ENCODE results near the gene STRN. TPM values are rescaled to one million over a fixed set of nuclear protein-coding genes. Genes with fewer than 3 reads are reported as not detected.

STRN gene
- total RNA-seq, 1 donor from 2014 or later: 22.1 TPM

GRCh38 chr2:36800381-36800780 lies 166.0 kb downstream of the STRN start:
- DNase-seq (ENCODE audit: extremely low read depth, low read depth, low spot score): no peak

GRCh38 chr2:36798724-36799123 lies 167.6 kb downstream of the STRN start:
- DNase-seq (ENCODE audit: extremely low read depth, low read depth, low spot score): no peak

GRCh38 chr2:36797324-36798070 lies 168.8 kb downstream of the STRN start:
- DNase-seq (ENCODE audit: extremely low read depth, low read depth, low spot score): no peak

Other genes with a start within 250 kb of the STRN start
- 18.5 and 21.1 TPM in 2 replicates for gene HEATR5B, start 117.8 kb upstream of the STRN start, total RNA-seq
- 6.2 and 6.8 TPM in 2 replicates for gene GPATCH11, start 118.0 kb upstream of the STRN start, total RNA-seq
- gene EIF2AK2, start 190.4 kb upstream of the STRN start, total RNA-seq: 25.2 and 53.9 TPM in 2 replicates
- gene SULT6B1, start 222.1 kb upstream of the STRN start, total RNA-seq: not detected in 2 replicates
- 18.3 and 36.0 TPM in 2 replicates for gene CEBPZOS, start 230.0 kb upstream of the STRN start, total RNA-seq